Measurements from ENCODE around the gene GLI3.

GRCh38 chr7:42029405-42029804 is 207.6 kb downstream of the GLI3 start:
- TF ChIP-seq CTCF (IDR thresholded peaks at IDR 0.05): no peak
- no peak for TF ChIP-seq POLR2A (IDR thresholded peaks at IDR 0.05)
